HEK293T (cell line): ENCODE measurements around the gene ADISSP.

Source experiments
- ARNT ChIP-seq: fragments of 450-650 bp; IDR thresholded peaks from 2 replicates; pipeline ENCODE4 v1.6.1; 2017; ENCODE audit warnings: mild to moderate bottlenecking
- BHLHE40 ChIP-seq: fragments of 450-650 bp; IDR thresholded peaks from 2 replicates; pipeline ENCODE4 v1.6.1; 2016; ENCODE audit warnings: mild to moderate bottlenecking, moderate library complexity, borderline replicate concordance
- SP1 ChIP-seq: fragments of 450-650 bp; IDR thresholded peaks from 2 replicates; pipeline ENCODE4 v1.6.1; 2017
- SUZ12 ChIP-seq: fragments of 450-650 bp; IDR thresholded peaks from 2 replicates; pipeline ENCODE4 v1.6.1; 2016; ENCODE audit warnings: mild to moderate bottlenecking
- TARDBP ChIP-seq: fragments of 450-650 bp; IDR thresholded peaks from 2 replicates; pipeline ENCODE4 v1.6.1; 2016

GRCh38 chr20:3732327-3733118 is 35.0 kb downstream of the ADISSP start, which contains the start of gene HSPA12B:
- TF ChIP-seq BHLHE40 (no peak), TARDBP (no peak), ARNT (no peak), SUZ12 (no peak), SP1 (no peak)
